Peyer's patch (tissue), 4 donors: Measurements from ENCODE around the gene KLHL6. TPM values are rescaled to one million over a fixed set of nuclear protein-coding genes. Genes with fewer than 3 reads are reported as not detected.

ENCODE experiments used
- DNase-seq, 3 donors: peaks; one replicate each; pipeline ENCODE4 v3.0.0-alpha.2; 2017 to 2019
- H3K27ac ChIP-seq, 4 donors: fragments of 200-600 bp; sonication (generic); one replicate each; pipeline ENCODE4 v1.5.1; 2016 to 2019
- H3K27me3 ChIP-seq, 2 donors: fragments of 200-600 bp; sonication (generic); one replicate each; pipeline ENCODE4 v1.5.1; 2019
- H3K36me3 ChIP-seq, 3 donors: fragments of 200-600 bp; sonication (generic); one replicate each; pipeline ENCODE4 v1.5.1; 2016 to 2019
- H3K4me1 ChIP-seq, 4 donors: fragments of 200-600 bp; sonication (generic); one replicate each; pipeline ENCODE4 v1.5.1; 2016 to 2019
- H3K4me3 ChIP-seq, 4 donors: fragments of 200-600 bp; sonication (generic); 1 replicate in 3 of 4; 2 replicates in 1 of 4; pipeline ENCODE4 v1.5.1; 2016 to 2019; ENCODE audit warnings: mild to moderate bottlenecking in 1 of 4
- H3K9me3 ChIP-seq, 4 donors: fragments of 200-600 bp; sonication (generic); one replicate each; pipeline ENCODE4 v1.5.1; 2016 to 2019; ENCODE audit warnings: mild to moderate bottlenecking in 1 of 4
- POLR2A ChIP-seq, 2 donors: fragments of 450-650 bp; IDR thresholded peaks; one replicate each; pipeline ENCODE4 v1.5.1; 2017; ENCODE audit warnings: antibody characterized with exemption in 2 of 2, mild to moderate bottlenecking in 2 of 2, moderate library complexity in 2 of 2
- total RNA-seq, 4 donors: library from RNA; depleted of rRNA; stranded (reverse); fragments of >200 nt; gene quantifications; one replicate each; pipeline ENCODE4 v1.1.0, GENCODE V29; 2016
- TF ChIP-seq, protein P1 (sequence below), 6 experiments: fragments of 450-650 bp in 4 of 6; fragments of 200-600 bp in 2 of 6; sonication (generic) in 1 of 6; IDR thresholded peaks; one replicate each; pipeline ENCODE4 v1.5.1; 2017 to 2019; ENCODE audit warnings: antibody characterized with exemption in 6 of 6, mild to moderate bottlenecking in 3 of 6, moderate library complexity in 1 of 6

Gene KLHL6, protein sequence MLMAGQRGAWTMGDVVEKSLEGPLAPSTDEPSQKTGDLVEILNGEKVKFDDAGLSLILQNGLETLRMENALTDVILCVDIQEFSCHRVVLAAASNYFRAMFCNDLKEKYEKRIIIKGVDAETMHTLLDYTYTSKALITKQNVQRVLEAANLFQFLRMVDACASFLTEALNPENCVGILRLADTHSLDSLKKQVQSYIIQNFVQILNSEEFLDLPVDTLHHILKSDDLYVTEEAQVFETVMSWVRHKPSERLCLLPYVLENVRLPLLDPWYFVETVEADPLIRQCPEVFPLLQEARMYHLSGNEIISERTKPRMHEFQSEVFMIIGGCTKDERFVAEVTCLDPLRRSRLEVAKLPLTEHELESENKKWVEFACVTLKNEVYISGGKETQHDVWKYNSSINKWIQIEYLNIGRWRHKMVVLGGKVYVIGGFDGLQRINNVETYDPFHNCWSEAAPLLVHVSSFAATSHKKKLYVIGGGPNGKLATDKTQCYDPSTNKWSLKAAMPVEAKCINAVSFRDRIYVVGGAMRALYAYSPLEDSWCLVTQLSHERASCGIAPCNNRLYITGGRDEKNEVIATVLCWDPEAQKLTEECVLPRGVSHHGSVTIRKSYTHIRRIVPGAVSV
- 10 to 100 TPM in 1 of 4 donors, 1 to 10 TPM in 3; 1.6 to 53.6 (median 4.9) TPM for total RNA-seq

DNA sequence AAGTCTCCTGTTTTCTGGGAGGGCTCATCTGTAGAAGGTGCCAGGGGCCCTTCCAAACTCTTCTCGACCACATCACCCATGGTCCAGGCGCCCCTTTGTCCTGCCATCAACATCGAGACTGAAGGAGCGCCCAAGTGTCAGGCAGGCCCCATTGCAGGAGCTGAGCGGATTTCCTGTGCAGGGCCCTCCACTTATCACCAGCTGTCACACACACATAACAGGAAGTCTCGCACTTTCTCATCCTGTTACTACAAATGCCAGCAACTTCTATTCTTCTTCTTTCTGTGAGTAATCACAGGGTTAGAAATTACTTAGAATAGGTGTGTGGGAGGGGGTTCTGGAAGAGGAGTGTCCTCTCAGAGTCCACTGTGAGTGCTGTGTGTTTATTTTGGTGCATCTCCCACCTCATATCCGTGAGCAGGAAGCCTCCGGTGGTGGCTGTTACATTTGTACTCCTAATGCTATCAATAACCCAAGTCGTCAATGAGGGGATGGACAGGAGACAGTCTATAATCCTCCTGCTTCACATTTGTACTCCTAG lies at the start of gene KLHL6:
Gene KLHL6 (minus strand): TSS at position 166 of the 541 bp plus-strand sequence. CDS start 53 bp downstream, at position 113.
- peaks cover 0 to 22% (median 0%) of the 10 kb centered on the region in 4 donors for H3K4me1 ChIP-seq
- H3K4me3 ChIP-seq: peak within 1 kb of the TSS; percentile 39 to 50 (median 42)
- peak; percentile 8 to 43 for TF ChIP-seq POLR2A (IDR thresholded peaks at IDR 0.05)
- TF ChIP-seq, protein P1, sequence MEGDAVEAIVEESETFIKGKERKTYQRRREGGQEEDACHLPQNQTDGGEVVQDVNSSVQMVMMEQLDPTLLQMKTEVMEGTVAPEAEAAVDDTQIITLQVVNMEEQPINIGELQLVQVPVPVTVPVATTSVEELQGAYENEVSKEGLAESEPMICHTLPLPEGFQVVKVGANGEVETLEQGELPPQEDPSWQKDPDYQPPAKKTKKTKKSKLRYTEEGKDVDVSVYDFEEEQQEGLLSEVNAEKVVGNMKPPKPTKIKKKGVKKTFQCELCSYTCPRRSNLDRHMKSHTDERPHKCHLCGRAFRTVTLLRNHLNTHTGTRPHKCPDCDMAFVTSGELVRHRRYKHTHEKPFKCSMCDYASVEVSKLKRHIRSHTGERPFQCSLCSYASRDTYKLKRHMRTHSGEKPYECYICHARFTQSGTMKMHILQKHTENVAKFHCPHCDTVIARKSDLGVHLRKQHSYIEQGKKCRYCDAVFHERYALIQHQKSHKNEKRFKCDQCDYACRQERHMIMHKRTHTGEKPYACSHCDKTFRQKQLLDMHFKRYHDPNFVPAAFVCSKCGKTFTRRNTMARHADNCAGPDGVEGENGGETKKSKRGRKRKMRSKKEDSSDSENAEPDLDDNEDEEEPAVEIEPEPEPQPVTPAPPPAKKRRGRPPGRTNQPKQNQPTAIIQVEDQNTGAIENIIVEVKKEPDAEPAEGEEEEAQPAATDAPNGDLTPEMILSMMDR (IDR thresholded peaks at IDR 0.05): no peak
- no peaks in the 10 kb centered on the region for H3K9me3 ChIP-seq
- peak within 1 kb of the TSS; percentile 55 to 89 (median 78) for H3K27ac ChIP-seq
- DNase-seq: peak in 2 of 3 donors; percentile 88 to 91
- H3K36me3 ChIP-seq: no peaks in the 10 kb centered on the region
- H3K27me3 ChIP-seq: no peaks in the 10 kb centered on the region

DNA sequence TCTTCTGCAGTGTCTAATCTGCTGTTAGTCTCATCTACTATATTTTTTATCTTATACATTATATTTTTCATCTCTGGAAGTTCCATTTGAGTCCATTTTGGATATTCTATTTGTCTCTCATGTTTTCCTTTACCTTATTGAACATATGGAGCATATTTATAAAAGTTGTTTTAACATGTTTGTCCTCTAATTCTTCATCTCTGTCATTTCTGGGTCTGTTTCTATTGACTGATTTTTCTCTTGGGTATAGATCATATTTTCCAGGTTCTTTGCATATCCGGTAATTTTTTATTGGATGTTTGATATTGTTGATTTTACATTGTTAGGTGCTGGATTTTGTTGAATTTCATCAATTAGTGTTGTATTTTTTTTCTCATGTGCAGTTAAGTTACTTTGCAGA lies 42.5 kb upstream of the KLHL6 start:
- Histone ChIP-seq H3K36me3 (no peaks in the 10 kb centered on the region), H3K27me3 (no peaks in the 10 kb centered on the region), H3K9me3 (peaks cover 0 to 7% (median 0%) of the 10 kb centered on the region in 4 donors), H3K4me3 (no peak overlapping the region), H3K4me1 (no peaks in the 10 kb centered on the region), H3K27ac (no peak overlapping the region)
- TF ChIP-seq POLR2A (IDR thresholded peaks at IDR 0.05): no peak
- TF ChIP-seq, protein P1 (IDR thresholded peaks at IDR 0.05): no peak
- no peak for DNase-seq

DNA sequence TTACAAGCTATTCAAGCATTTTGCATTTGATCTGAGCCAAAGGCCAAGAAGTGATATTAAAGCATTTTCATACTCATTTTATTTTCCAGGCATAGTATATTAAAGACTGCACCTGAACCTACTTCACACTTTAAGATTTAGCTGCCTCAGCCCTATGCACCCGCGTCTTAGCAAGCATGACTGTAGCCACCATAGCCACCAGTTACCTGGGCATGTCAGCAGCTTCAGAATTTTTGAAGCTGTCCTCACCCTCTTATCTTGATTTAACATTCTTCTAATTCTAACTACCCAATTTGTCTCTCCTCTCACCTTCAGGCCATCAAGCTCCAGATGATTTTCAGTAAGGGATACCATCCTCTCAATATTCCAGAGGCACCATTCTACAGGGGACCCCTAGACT lies 39.1 kb upstream of the KLHL6 start:
- Histone ChIP-seq H3K27me3 (no peaks in the 10 kb centered on the region), H3K9me3 (peaks cover 0 to 7% (median 0%) of the 10 kb centered on the region in 4 donors), H3K4me3 (no peak overlapping the region), H3K27ac (no peak overlapping the region), H3K4me1 (peaks cover 0 to 4% (median 0%) of the 10 kb centered on the region in 4 donors), H3K36me3 (no peaks in the 10 kb centered on the region)
- TF ChIP-seq POLR2A (IDR thresholded peaks at IDR 0.05): no peak
- TF ChIP-seq, protein P1 (IDR thresholded peaks at IDR 0.05): no peak
- no peak for DNase-seq

DNA sequence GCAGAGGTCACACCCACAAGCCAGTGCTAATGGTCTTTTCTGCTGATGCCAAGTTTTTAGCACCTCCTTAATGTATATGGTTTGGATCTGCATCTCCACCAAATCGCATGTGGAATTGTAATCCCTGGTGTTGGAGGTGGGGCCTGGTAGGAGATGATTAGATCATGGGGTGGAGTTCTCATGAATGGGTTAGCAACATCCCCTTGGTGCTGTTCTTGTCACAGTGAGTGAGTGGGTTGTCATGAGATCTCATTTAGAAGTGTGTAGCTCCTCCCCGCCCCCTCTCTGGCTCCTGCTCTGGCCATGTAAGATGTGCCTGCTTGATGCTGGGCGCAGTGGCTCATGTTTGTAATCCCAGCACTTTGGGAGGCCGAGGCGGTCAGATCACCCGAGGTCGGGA lies 37.3 kb upstream of the KLHL6 start:
- no peaks in the 10 kb centered on the region for H3K27me3 ChIP-seq
- H3K4me3 ChIP-seq: no peak overlapping the region
- no peak for DNase-seq
- no peak overlapping the region for H3K27ac ChIP-seq
- peaks cover 0 to 4% (median 0%) of the 10 kb centered on the region in 4 donors for H3K4me1 ChIP-seq
- no peaks in the 10 kb centered on the region for H3K36me3 ChIP-seq
- no peaks in the 10 kb centered on the region for H3K9me3 ChIP-seq
- TF ChIP-seq, protein P1 (IDR thresholded peaks at IDR 0.05): no peak
- TF ChIP-seq POLR2A (IDR thresholded peaks at IDR 0.05): no peak

DNA sequence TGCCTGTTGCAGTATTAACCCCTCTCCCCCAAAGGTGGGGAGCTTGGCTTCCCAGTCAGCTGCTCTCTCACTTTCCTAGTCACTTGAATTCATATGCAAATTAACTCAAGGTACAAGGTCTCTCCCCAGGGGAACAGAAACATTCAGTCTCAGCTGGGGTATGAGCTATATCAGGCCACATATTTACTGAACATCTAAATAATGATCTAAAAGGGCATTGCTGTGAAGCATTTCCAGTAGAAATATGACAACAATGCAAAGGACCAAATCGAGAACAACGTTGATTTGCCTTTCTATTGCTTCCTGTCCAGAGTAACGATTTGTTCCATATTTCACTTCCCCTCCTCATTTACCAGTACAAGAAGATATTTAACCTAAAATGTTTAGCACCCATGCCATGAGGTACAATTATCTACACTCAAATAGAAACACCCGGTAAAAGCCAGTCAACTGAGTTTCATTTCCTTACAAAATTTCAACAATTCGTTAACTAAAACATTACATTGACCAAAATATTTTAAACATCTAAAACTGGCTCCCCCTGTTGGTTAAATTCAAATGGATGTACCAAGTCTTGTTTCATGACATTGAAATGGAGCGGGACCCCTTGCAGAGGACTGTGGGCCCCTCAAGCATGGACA lies 36.5 kb upstream of the KLHL6 start:
- H3K4me1 ChIP-seq: peaks cover 0 to 4% (median 0%) of the 10 kb centered on the region in 4 donors
- H3K9me3 ChIP-seq: no peaks in the 10 kb centered on the region
- no peak for DNase-seq
- no peaks in the 10 kb centered on the region for H3K36me3 ChIP-seq
- TF ChIP-seq, protein P1 (IDR thresholded peaks at IDR 0.05): peak in 4 of 6 experiments; percentile 2 to 30 (median 8)
- no peak for TF ChIP-seq POLR2A (IDR thresholded peaks at IDR 0.05)
- no peaks in the 10 kb centered on the region for H3K27me3 ChIP-seq
- no peak overlapping the region for H3K27ac ChIP-seq
- H3K4me3 ChIP-seq: no peak overlapping the region
